IPS-20b (cell line): ENCODE measurements around the gene FBXL7.

ENCODE experiments used
- H3K27ac ChIP-seq: one replicate; pipeline ENCODE4 v1.5.1; 2013; ENCODE audit warnings: low read length
- H3K27me3 ChIP-seq: 2 replicates; pipeline ENCODE4 v1.6.1; 2013; ENCODE audit warnings: mild to moderate bottlenecking, low read length, inconsistent platforms; ENCODE audit not compliant: insufficient read depth
- H3K36me3 ChIP-seq: 2 replicates; pipeline ENCODE4 v1.6.1; 2013; ENCODE audit warnings: low read depth, mild to moderate bottlenecking, inconsistent platforms, low read length, moderate library complexity; ENCODE audit not compliant: insufficient read depth
- H3K4me1 ChIP-seq: 2 replicates; pipeline ENCODE4 v1.6.1; 2013; ENCODE audit warnings: mild to moderate bottlenecking, control low read depth, inconsistent platforms, low read length, moderate library complexity; ENCODE audit not compliant: insufficient read depth
- H3K4me3 ChIP-seq: 2 replicates; pipeline ENCODE4 v1.5.1; 2013; ENCODE audit warnings: mild to moderate bottlenecking, low read length, inconsistent platforms
- H3K9ac ChIP-seq: 2 replicates; pipeline ENCODE4 v1.6.1; 2013; ENCODE audit warnings: low read depth, mild to moderate bottlenecking, inconsistent platforms, low read length, moderate library complexity
- H3K9me3 ChIP-seq: 2 replicates; pipeline ENCODE4 v1.6.1; 2013; ENCODE audit warnings: mild to moderate bottlenecking, low read depth, low read length, inconsistent platforms; ENCODE audit not compliant: insufficient read depth

The FBXL7 gene

GRCh38 chr5:15937708-15938107 lies 437.7 kb downstream of the FBXL7 start:
- H3K36me3 ChIP-seq = peaks cover 6% of the 10 kb centered on the region; the same call in 1 of the 2 replicates
- H3K27me3 ChIP-seq = no peaks in the 10 kb centered on the region
- no peaks in the 10 kb centered on the region for H3K9me3 ChIP-seq
- H3K4me3 ChIP-seq = no peak overlapping the region
- H3K4me1 ChIP-seq = peaks cover 7% of the 10 kb centered on the region; the same call in 1 of the 2 replicates
- no peak overlapping the region for H3K27ac ChIP-seq
- no peak overlapping the region for H3K9ac ChIP-seq

- H3K27ac ChIP-seq = no peak overlapping the region
- peaks cover 4% of the 10 kb centered on the region; the same call in 1 of the 2 replicates for H3K4me1 ChIP-seq
- H3K9ac ChIP-seq = no peak overlapping the region
- H3K4me3 ChIP-seq = no peak overlapping the region
- H3K9me3 ChIP-seq = no peaks in the 10 kb centered on the region
- H3K27me3 ChIP-seq = no peaks in the 10 kb centered on the region
- peaks cover 6% of the 10 kb centered on the region; the same call in 1 of the 2 replicates for H3K36me3 ChIP-seq
These were observed 438.2 kb downstream of the FBXL7 start for GRCh38 chr5:15938186-15938585.

- Histone ChIP-seq H3K36me3 (peaks cover 6% of the 10 kb centered on the region; the same call in 1 of the 2 replicates), H3K4me3 (no peak overlapping the region), H3K27me3 (no peaks in the 10 kb centered on the region), H3K4me1 (no peaks in the 10 kb centered on the region), H3K9ac (no peak overlapping the region), H3K27ac (no peak overlapping the region), H3K9me3 (no peaks in the 10 kb centered on the region)
These were observed 439.0 kb downstream of the FBXL7 start for GRCh38 chr5:15938961-15939360.

GRCh38 chr5:15940905-15941304 lies 440.9 kb downstream of the FBXL7 start:
- H3K27ac ChIP-seq = no peak overlapping the region
- H3K9ac ChIP-seq = no peak overlapping the region
- no peaks in the 10 kb centered on the region for H3K4me1 ChIP-seq
- H3K27me3 ChIP-seq = no peaks in the 10 kb centered on the region
- no peak overlapping the region for H3K4me3 ChIP-seq
- H3K9me3 ChIP-seq = no peaks in the 10 kb centered on the region
- peaks cover 6% of the 10 kb centered on the region; the same call in 1 of the 2 replicates for H3K36me3 ChIP-seq

- Histone ChIP-seq H3K27me3 (no peaks in the 10 kb centered on the region), H3K27ac (no peak overlapping the region), H3K9ac (no peak overlapping the region), H3K36me3 (peaks cover 4% of the 10 kb centered on the region; the same call in 1 of the 2 replicates), H3K4me3 (no peak overlapping the region), H3K9me3 (no peaks in the 10 kb centered on the region), H3K4me1 (no peaks in the 10 kb centered on the region)
These were observed 443.5 kb downstream of the FBXL7 start for GRCh38 chr5:15943487-15943886.

- H3K4me3 ChIP-seq = no peak overlapping the region
- no peaks in the 10 kb centered on the region for H3K9me3 ChIP-seq
- H3K36me3 ChIP-seq = no peaks in the 10 kb centered on the region
- no peaks in the 10 kb centered on the region for H3K4me1 ChIP-seq
- H3K9ac ChIP-seq = no peak overlapping the region
- H3K27ac ChIP-seq = no peak overlapping the region
- H3K27me3 ChIP-seq = no peaks in the 10 kb centered on the region
These were observed 446.0 kb downstream of the FBXL7 start for GRCh38 chr5:15946026-15946425.

- no peaks in the 10 kb centered on the region for H3K36me3 ChIP-seq
- no peaks in the 10 kb centered on the region for H3K4me1 ChIP-seq
- no peak overlapping the region for H3K9ac ChIP-seq
- no peaks in the 10 kb centered on the region for H3K9me3 ChIP-seq
- no peak overlapping the region for H3K4me3 ChIP-seq
- no peak overlapping the region for H3K27ac ChIP-seq
- H3K27me3 ChIP-seq = no peaks in the 10 kb centered on the region
These were observed 448.2 kb downstream of the FBXL7 start for GRCh38 chr5:15948190-15948589.

- Histone ChIP-seq H3K4me1 (no peaks in the 10 kb centered on the region), H3K9ac (no peak overlapping the region), H3K4me3 (no peak overlapping the region), H3K36me3 (no peaks in the 10 kb centered on the region), H3K27ac (no peak overlapping the region), H3K27me3 (no peaks in the 10 kb centered on the region), H3K9me3 (no peaks in the 10 kb centered on the region)
These were observed 451.1 kb downstream of the FBXL7 start for GRCh38 chr5:15951126-15951525.

GRCh38 chr5:15951550-15951949 lies 451.6 kb downstream of the FBXL7 start:
- no peaks in the 10 kb centered on the region for H3K4me1 ChIP-seq
- no peak overlapping the region for H3K9ac ChIP-seq
- H3K27ac ChIP-seq = no peak overlapping the region
- no peak overlapping the region for H3K4me3 ChIP-seq
- H3K36me3 ChIP-seq = no peaks in the 10 kb centered on the region
- H3K27me3 ChIP-seq = no peaks in the 10 kb centered on the region
- no peaks in the 10 kb centered on the region for H3K9me3 ChIP-seq

- no peak overlapping the region for H3K27ac ChIP-seq
- no peaks in the 10 kb centered on the region for H3K36me3 ChIP-seq
- H3K4me3 ChIP-seq = no peak overlapping the region
- no peaks in the 10 kb centered on the region for H3K4me1 ChIP-seq
- H3K9ac ChIP-seq = no peak overlapping the region
- no peaks in the 10 kb centered on the region for H3K9me3 ChIP-seq
- H3K27me3 ChIP-seq = no peaks in the 10 kb centered on the region
These were observed 456.6 kb downstream of the FBXL7 start for GRCh38 chr5:15956622-15957021.

GRCh38 chr5:15957124-15957523 lies 457.1 kb downstream of the FBXL7 start:
- H3K27ac ChIP-seq = no peak overlapping the region
- H3K9ac ChIP-seq = no peak overlapping the region
- H3K36me3 ChIP-seq = no peaks in the 10 kb centered on the region
- H3K4me3 ChIP-seq = no peak overlapping the region
- no peaks in the 10 kb centered on the region for H3K9me3 ChIP-seq
- H3K27me3 ChIP-seq = no peaks in the 10 kb centered on the region
- no peaks in the 10 kb centered on the region for H3K4me1 ChIP-seq

GRCh38 chr5:15959370-15960164 lies 459.6 kb downstream of the FBXL7 start:
- Histone ChIP-seq H3K9me3 (no peaks in the 10 kb centered on the region), H3K27ac (no peak overlapping the region), H3K4me1 (no peaks in the 10 kb centered on the region), H3K36me3 (no peaks in the 10 kb centered on the region), H3K4me3 (no peak overlapping the region), H3K27me3 (no peaks in the 10 kb centered on the region), H3K9ac (no peak overlapping the region)
